GM10266 (cell line): ENCODE results near the gene KRT6B.

Source experiments
- DNase-seq: peaks from one replicate; pipeline ENCODE4 v3.0.0; 2012; ENCODE audit errors: extremely low spot score
- CTCF ChIP-seq: IDR thresholded peaks from 2 replicates; pipeline ENCODE4 v1.5.1; 2012; ENCODE audit warnings: mild to moderate bottlenecking, low read depth; ENCODE audit not compliant: control insufficient read depth, insufficient read depth; ENCODE audit errors: missing control alignments

Gene KRT6B

GRCh38 chr12:52401926-52402325 lies 50.0 kb downstream of the KRT6B start:
- no peak for DNase-seq
- TF ChIP-seq CTCF: no peak

- no peak for DNase-seq
- no peak for TF ChIP-seq CTCF
Measured at GRCh38 chr12:52401526-52401925, 50.4 kb downstream of the KRT6B start.

- DNase-seq: no peak
- TF ChIP-seq CTCF: no peak
Measured at GRCh38 chr12:52400906-52401305, 51.0 kb downstream of the KRT6B start.

GRCh38 chr12:52399756-52400155 lies 52.2 kb downstream of the KRT6B start:
- no peak for TF ChIP-seq CTCF
- DNase-seq: no peak

- no peak for DNase-seq
- TF ChIP-seq CTCF: no peak
Measured at GRCh38 chr12:52398176-52398575, 53.8 kb downstream of the KRT6B start.

GRCh38 chr12:52396656-52397055 lies 55.3 kb downstream of the KRT6B start:
- TF ChIP-seq CTCF: no peak
- no peak for DNase-seq
